Neural crest cell (in vitro differentiated cells): ENCODE measurements around the gene MAPRE2. TPM values are rescaled to one million over a fixed set of nuclear protein-coding genes. Genes with fewer than 3 reads are reported as not detected.

Experiments used
- DNase-seq: peaks from one replicate; pipeline ENCODE4 v3.0.0; 2021; ENCODE audit warnings: low read depth, mixed read lengths, low spot score
- H3K27ac Mint-ChIP-seq: one replicate; pipeline ENCODE4 v1.8.0; 2021; ENCODE audit warnings: mild to moderate bottlenecking, mixed read lengths; ENCODE audit not compliant: unreplicated experiment
- H3K27me3 Mint-ChIP-seq: 2 replicates; pipeline ENCODE4 v1.8.0; 2021; ENCODE audit warnings: low read depth, mild to moderate bottlenecking, mixed read lengths
- H3K36me3 Mint-ChIP-seq: 2 replicates; pipeline ENCODE4 v1.8.0; 2021; ENCODE audit warnings: low read depth, mild to moderate bottlenecking, mixed read lengths
- H3K4me1 Mint-ChIP-seq: 2 replicates; pipeline ENCODE4 v1.8.0; 2021; ENCODE audit warnings: mixed read lengths
- H3K4me3 Mint-ChIP-seq: one replicate; pipeline ENCODE4 v1.8.0; 2021; ENCODE audit warnings: mild to moderate bottlenecking, mixed read lengths
- H3K9me3 Mint-ChIP-seq: 2 replicates; pipeline ENCODE4 v1.8.0; 2021; ENCODE audit warnings: mixed read lengths
- CTCF ChIP-seq: fragments of 200-600 bp; sonication (generic); conservative IDR thresholded peaks from 2 replicates; pipeline ENCODE4 v1.5.0; 2021; ENCODE audit warnings: antibody characterized with exemption, mild to moderate bottlenecking
- total RNA-seq: library from RNA; stranded (reverse); gene quantifications from 2 replicates; pipeline ENCODE4 v1.2.1, GENCODE V29; 2021

MAPRE2 gene
- total RNA-seq, 1 donor from 2014 or later, result 35.5 TPM

- no peaks in the 10 kb centered on the region for H3K9me3 Mint-ChIP-seq
- no peaks in the 10 kb centered on the region for H3K36me3 Mint-ChIP-seq
- no peak for DNase-seq
- H3K4me3 Mint-ChIP-seq, result no peak overlapping the region
- H3K4me1 Mint-ChIP-seq, result peaks cover 14% of the 10 kb centered on the region
- TF ChIP-seq CTCF, result no peak
- no peaks in the 10 kb centered on the region for H3K27me3 Mint-ChIP-seq
- no peak overlapping the region for H3K27ac Mint-ChIP-seq
Observed at GRCh38 chr18:35026407-35027061, 14.7 kb upstream of the MAPRE2 start.

- H3K27ac Mint-ChIP-seq, result no peak overlapping the region
- no peaks in the 10 kb centered on the region for H3K36me3 Mint-ChIP-seq
- no peaks in the 10 kb centered on the region for H3K9me3 Mint-ChIP-seq
- H3K4me3 Mint-ChIP-seq, result no peak overlapping the region
- no peak for TF ChIP-seq CTCF
- DNase-seq, result no peak
- H3K27me3 Mint-ChIP-seq, result no peaks in the 10 kb centered on the region
- peaks cover 14% of the 10 kb centered on the region for H3K4me1 Mint-ChIP-seq
Observed at GRCh38 chr18:35027206-35027605, 14.0 kb upstream of the MAPRE2 start.

GRCh38 chr18:35028536-35028935, 12.7 kb upstream of the MAPRE2 start:
- Mint-ChIP-seq H3K27ac (no peak overlapping the region), H3K27me3 (no peaks in the 10 kb centered on the region), H3K9me3 (no peaks in the 10 kb centered on the region), H3K4me3 (no peak overlapping the region), H3K4me1 (peaks cover 14% of the 10 kb centered on the region), H3K36me3 (no peaks in the 10 kb centered on the region)
- TF ChIP-seq CTCF, result no peak
- no peak for DNase-seq

GRCh38 chr18:35029103-35029502, 12.1 kb upstream of the MAPRE2 start:
- no peak for TF ChIP-seq CTCF
- peaks cover 14% of the 10 kb centered on the region for H3K4me1 Mint-ChIP-seq

GRCh38 chr18:35029770-35030169, 11.4 kb upstream of the MAPRE2 start:
- Mint-ChIP-seq H3K27ac (no peak overlapping the region), H3K4me1 (peaks cover 8% of the 10 kb centered on the region), H3K36me3 (no peaks in the 10 kb centered on the region), H3K9me3 (no peaks in the 10 kb centered on the region), H3K27me3 (no peaks in the 10 kb centered on the region), H3K4me3 (no peak overlapping the region)
- no peak for DNase-seq
- peak; percentile 28 for TF ChIP-seq CTCF

More at GRCh38 chr18:35029103-35029502, 12.1 kb upstream of the MAPRE2 start:
- Mint-ChIP-seq H3K27me3 (no peaks in the 10 kb centered on the region), H3K4me3 (no peak overlapping the region), H3K36me3 (no peaks in the 10 kb centered on the region), H3K9me3 (no peaks in the 10 kb centered on the region), H3K27ac (no peak overlapping the region)
- no peak for DNase-seq
